ENCODE measurements around the gene PTPN14.
"Not testable (repeated sequence)": the region's sequence is repeated elsewhere in the genome, so short reads cannot be mapped to it uniquely, and the experiment has no call there.

Gene PTPN14

DNA sequence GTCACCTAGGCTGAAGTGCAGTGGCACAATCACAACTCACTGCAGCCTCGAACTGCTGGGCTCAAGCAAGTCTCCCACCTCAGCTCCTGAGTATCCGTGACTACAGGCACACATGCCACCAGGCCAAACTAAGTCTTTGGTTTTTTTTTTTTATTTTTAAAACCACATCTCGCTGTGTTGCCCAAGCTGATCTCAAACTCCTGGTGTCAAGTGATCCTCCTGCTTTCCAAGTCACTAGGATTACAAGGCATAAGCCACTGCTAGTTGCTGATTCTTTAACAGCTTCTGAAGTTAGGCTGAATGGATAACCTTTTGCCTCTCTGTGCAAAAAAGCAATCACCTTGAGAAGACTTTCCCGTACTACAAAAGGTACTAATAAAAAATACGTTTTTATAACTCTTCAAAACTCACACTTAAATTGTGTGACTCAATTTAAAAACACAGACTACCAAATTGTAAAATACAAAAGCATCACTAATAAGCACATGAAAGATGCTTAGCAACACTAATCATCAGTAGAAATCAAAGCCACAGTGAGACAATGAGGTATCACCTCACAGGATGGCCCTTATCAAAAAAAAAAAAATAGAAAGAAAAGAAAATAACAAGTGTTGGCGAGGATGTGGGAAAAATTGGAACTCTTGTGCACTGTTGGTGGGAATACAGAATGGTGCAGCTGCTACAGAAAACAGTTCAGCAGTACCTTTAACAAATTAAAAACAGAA, 40.3 kb downstream of the PTPN14 start:
- TF ChIP-seq, protein P1, sequence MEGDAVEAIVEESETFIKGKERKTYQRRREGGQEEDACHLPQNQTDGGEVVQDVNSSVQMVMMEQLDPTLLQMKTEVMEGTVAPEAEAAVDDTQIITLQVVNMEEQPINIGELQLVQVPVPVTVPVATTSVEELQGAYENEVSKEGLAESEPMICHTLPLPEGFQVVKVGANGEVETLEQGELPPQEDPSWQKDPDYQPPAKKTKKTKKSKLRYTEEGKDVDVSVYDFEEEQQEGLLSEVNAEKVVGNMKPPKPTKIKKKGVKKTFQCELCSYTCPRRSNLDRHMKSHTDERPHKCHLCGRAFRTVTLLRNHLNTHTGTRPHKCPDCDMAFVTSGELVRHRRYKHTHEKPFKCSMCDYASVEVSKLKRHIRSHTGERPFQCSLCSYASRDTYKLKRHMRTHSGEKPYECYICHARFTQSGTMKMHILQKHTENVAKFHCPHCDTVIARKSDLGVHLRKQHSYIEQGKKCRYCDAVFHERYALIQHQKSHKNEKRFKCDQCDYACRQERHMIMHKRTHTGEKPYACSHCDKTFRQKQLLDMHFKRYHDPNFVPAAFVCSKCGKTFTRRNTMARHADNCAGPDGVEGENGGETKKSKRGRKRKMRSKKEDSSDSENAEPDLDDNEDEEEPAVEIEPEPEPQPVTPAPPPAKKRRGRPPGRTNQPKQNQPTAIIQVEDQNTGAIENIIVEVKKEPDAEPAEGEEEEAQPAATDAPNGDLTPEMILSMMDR (IDR thresholded peaks at IDR 0.05; ENCODE audit: borderline replicate concordance, control extremely low read depth, extremely low read depth, insufficient read depth, missing control alignments) = no peak
- DNase-seq (ENCODE audit: low spot score) = no peak
- in situ Hi-C loops (cut with MboI; ENCODE audit: low sequenced_read_pairs, unreplicated experiment) = no loop called here

DNA sequence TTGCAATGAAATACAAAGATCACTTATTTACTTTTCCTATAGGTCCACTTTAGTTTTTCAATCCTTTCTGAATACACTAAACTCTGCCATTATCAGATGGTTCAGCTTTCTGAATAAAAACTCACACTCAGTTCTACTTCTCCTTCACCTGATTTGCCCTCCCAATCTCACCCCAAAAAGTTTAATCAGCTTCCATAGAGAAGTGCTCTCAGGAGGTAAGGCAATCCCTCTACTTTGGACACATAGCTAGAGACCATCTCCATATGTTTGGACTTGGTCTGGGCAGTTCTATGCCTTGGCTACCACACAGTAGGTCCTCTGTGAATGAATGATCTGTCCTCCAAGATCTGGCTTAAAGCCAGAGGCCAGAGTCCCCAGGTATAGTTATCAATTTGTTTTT, 40.9 kb downstream of the PTPN14 start:
- DNase-seq (ENCODE audit: low spot score) = no peak
- in situ Hi-C loops (cut with MboI; ENCODE audit: low sequenced_read_pairs, unreplicated experiment) = no loop called here
- TF ChIP-seq, protein P1 (IDR thresholded peaks at IDR 0.05; ENCODE audit: borderline replicate concordance, control extremely low read depth, extremely low read depth, insufficient read depth, missing control alignments) = no peak

DNA sequence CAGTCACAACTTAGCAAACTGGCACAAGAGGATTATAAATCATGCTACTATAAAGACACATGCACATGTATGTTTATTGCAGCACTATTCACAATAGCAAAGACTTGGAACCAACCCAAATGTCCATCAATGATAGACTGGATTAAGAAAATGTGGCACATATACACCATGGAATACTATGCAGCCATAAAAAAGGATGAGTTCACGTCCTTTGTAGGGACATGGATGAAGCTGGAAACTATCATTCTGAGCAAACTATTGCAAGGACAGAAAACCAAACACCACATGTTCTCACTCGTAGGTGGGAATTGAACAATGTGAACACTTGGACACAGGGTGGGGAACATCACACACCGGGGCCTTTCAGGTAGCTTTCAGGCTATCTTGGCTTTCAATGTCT, 41.8 kb downstream of the PTPN14 start:
- in situ Hi-C loops (cut with MboI; ENCODE audit: low sequenced_read_pairs, unreplicated experiment); DNase-seq (ENCODE audit: low spot score): not testable (repeated sequence)

DNA sequence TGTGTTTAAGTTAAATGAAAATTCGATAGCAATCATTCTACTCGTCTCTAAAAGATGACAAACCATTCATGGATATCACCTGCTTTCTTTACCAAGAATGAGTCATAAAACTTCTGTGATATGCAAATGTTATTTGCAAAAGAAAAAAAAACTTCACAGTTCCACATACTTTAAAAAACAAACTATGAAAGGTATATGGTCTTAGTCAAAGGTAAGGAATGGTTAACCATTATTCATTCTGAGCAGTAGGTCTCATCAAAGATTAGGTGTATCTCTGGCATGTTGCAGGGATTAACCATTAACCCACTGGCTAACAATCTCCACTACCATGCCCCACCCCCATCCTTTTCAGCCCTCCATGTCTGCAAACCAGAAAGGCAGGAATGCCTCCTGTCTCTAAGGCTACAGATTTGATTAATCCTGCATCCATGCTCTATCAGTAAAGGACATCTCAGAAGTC, 44.4 kb downstream of the PTPN14 start:
- TF ChIP-seq, protein P1 (IDR thresholded peaks at IDR 0.05; ENCODE audit: borderline replicate concordance, control extremely low read depth, extremely low read depth, insufficient read depth, missing control alignments) = no peak
- in situ Hi-C loops (cut with MboI; ENCODE audit: low sequenced_read_pairs, unreplicated experiment) = no loop called here
- no peak for DNase-seq (ENCODE audit: low spot score)

DNA sequence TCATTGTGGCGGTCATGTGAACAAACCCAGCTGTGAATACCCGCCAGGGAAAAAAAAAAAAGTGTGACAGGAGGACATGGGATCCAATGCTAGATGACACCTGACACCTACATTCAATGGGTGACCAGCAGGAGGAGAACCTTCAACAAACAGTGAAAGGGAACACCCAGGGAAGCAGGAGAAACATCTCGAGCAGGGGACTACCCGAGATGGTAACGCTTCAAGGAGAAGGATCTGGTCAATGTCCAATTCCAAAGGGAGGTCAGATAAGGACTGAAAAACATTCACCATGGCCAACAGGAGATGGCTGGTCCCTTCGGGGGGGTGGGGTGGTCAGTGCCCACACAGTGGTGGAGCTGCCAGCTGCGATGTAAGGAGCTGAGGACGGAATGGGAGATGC, 46.3 kb downstream of the PTPN14 start:
- in situ Hi-C loops (cut with MboI; ENCODE audit: low sequenced_read_pairs, unreplicated experiment) = no loop called here
- no peak for DNase-seq (ENCODE audit: low spot score)
- TF ChIP-seq, protein P1 (IDR thresholded peaks at IDR 0.05; ENCODE audit: borderline replicate concordance, control extremely low read depth, extremely low read depth, insufficient read depth, missing control alignments) = no peak

DNA sequence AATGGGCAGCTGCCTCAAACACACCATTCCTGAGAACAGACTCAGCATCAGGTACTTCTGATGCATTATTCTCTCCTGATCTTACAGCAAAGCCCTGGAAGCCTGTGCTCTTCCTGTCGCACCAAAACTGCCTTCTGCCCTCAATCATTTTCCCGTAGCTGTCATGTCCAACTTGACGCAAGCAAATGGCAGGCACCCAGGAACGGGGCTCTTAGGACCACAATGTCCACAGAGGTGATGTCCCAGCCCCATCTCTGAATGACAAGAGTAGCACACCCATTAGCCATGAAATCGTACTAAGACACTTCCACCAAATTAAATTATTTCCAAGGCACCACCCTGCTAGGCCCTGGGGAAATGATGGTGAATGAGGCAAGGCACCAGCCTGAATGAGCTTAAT, 47.1 kb downstream of the PTPN14 start:
- DNase-seq (ENCODE audit: low spot score) = no peak
- in situ Hi-C loops (cut with MboI; ENCODE audit: low sequenced_read_pairs, unreplicated experiment) = no loop called here
- TF ChIP-seq, protein P1 (IDR thresholded peaks at IDR 0.05; ENCODE audit: borderline replicate concordance, control extremely low read depth, extremely low read depth, insufficient read depth, missing control alignments) = no peak

DNA sequence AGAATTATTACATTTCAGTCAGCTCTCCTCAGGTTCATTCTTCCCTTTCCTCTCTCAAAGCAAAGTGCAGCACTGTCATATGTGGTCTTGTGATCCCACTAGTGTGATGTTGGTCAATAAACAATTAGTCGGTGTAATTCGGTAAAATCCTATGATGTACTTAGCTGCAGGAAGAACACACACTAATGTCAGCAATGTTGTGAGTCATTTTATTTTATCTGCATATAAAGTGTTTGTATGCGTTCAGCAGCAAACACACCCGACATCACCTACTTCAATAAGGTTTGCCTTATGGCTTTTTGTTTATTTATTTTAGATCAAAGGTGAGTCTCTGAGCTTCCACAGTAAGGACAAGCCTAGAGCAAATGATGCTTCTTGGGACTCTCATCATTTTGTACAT, 47.8 kb downstream of the PTPN14 start:
- DNase-seq (ENCODE audit: low spot score) = no peak
- TF ChIP-seq, protein P1 (IDR thresholded peaks at IDR 0.05; ENCODE audit: borderline replicate concordance, control extremely low read depth, extremely low read depth, insufficient read depth, missing control alignments) = no peak
- in situ Hi-C loops (cut with MboI; ENCODE audit: low sequenced_read_pairs, unreplicated experiment) = no loop called here
